ENCODE results near the gene KCNJ1.
A peak's percentile ranks its signal among the peaks of the same experiment; 100 is the strongest.

Gene KCNJ1

GRCh38 chr11:128908391-128909246 lies 41.5 kb upstream of the KCNJ1 start:
- no peaks in the 10 kb centered on the region for H3K9me3 ChIP-seq (ENCODE audit: insufficient read depth, low read depth, low read length)
- peaks cover 10% of the 10 kb centered on the region; the same call in 1 of the 2 replicates for H3K4me1 ChIP-seq (ENCODE audit: insufficient read depth, low read length)
- H3K4me3 ChIP-seq (ENCODE audit: low read length), result no peak overlapping the region
- H3K36me3 ChIP-seq (ENCODE audit: insufficient read depth, low read depth, low read length), result no peaks in the 10 kb centered on the region; the same call in 1 of the 2 replicates
- H3K27ac ChIP-seq (ENCODE audit: low read length), result no peak overlapping the region
- H3K27me3 ChIP-seq (ENCODE audit: insufficient read depth, low read length), result peaks cover 63% of the 10 kb centered on the region
- H3K9ac ChIP-seq (ENCODE audit: low read depth, low read length), result no peak overlapping the region

GRCh38 chr11:128907585-128907984 lies 40.5 kb upstream of the KCNJ1 start:
- Histone ChIP-seq H3K9me3 (ENCODE audit: insufficient read depth, low read depth, low read length) (no peaks in the 10 kb centered on the region), H3K4me3 (ENCODE audit: low read length) (no peak overlapping the region), H3K27ac (ENCODE audit: low read length) (no peak overlapping the region), H3K36me3 (ENCODE audit: insufficient read depth, low read depth, low read length) (no peaks in the 10 kb centered on the region; the same call in 1 of the 2 replicates), H3K27me3 (ENCODE audit: insufficient read depth, low read length) (peaks cover 73% of the 10 kb centered on the region), H3K4me1 (ENCODE audit: insufficient read depth, low read length) (peaks cover 10% of the 10 kb centered on the region; the same call in 1 of the 2 replicates), H3K9ac (ENCODE audit: low read depth, low read length) (no peak overlapping the region)

- Histone ChIP-seq H3K27me3 (ENCODE audit: insufficient read depth, low read length) (peaks cover 85% of the 10 kb centered on the region), H3K36me3 (ENCODE audit: insufficient read depth, low read depth, low read length) (no peaks in the 10 kb centered on the region), H3K4me3 (ENCODE audit: low read length) (peak overlapping the region; percentile 66), H3K4me1 (ENCODE audit: insufficient read depth, low read length) (peaks cover 10% of the 10 kb centered on the region; the same call in 1 of the 2 replicates), H3K9ac (ENCODE audit: low read depth, low read length) (no peak overlapping the region), H3K27ac (ENCODE audit: low read length) (no peak overlapping the region), H3K9me3 (ENCODE audit: insufficient read depth, low read depth, low read length) (no peaks in the 10 kb centered on the region)
Measured at GRCh38 chr11:128906185-128907050, 39.3 kb upstream of the KCNJ1 start.

- Histone ChIP-seq H3K4me1 (ENCODE audit: insufficient read depth, low read length) (peaks cover 10% of the 10 kb centered on the region; the same call in 1 of the 2 replicates), H3K9ac (ENCODE audit: low read depth, low read length) (no peak overlapping the region), H3K36me3 (ENCODE audit: insufficient read depth, low read depth, low read length) (no peaks in the 10 kb centered on the region), H3K4me3 (ENCODE audit: low read length) (peak overlapping the region; percentile 66), H3K27me3 (ENCODE audit: insufficient read depth, low read length) (peaks cover 93% of the 10 kb centered on the region), H3K9me3 (ENCODE audit: insufficient read depth, low read depth, low read length) (no peaks in the 10 kb centered on the region), H3K27ac (ENCODE audit: low read length) (no peak overlapping the region)
Measured at GRCh38 chr11:128905345-128906184, 38.5 kb upstream of the KCNJ1 start.

- no peaks in the 10 kb centered on the region for H3K36me3 ChIP-seq (ENCODE audit: insufficient read depth, low read depth, low read length)
- H3K9me3 ChIP-seq (ENCODE audit: insufficient read depth, low read depth, low read length), result no peaks in the 10 kb centered on the region
- H3K4me3 ChIP-seq (ENCODE audit: low read length), result peak overlapping the region; percentile 66
- no peak overlapping the region for H3K9ac ChIP-seq (ENCODE audit: low read depth, low read length)
- peaks cover 10% of the 10 kb centered on the region; the same call in 1 of the 2 replicates for H3K4me1 ChIP-seq (ENCODE audit: insufficient read depth, low read length)
- peaks cover 100% of the 10 kb centered on the region for H3K27me3 ChIP-seq (ENCODE audit: insufficient read depth, low read length)
- no peak overlapping the region for H3K27ac ChIP-seq (ENCODE audit: low read length)
Measured at GRCh38 chr11:128904656-128905344, 37.7 kb upstream of the KCNJ1 start.

GRCh38 chr11:128904303-128904655 lies 37.2 kb upstream of the KCNJ1 start:
- Histone ChIP-seq H3K9me3 (ENCODE audit: insufficient read depth, low read depth, low read length) (no peaks in the 10 kb centered on the region), H3K27me3 (ENCODE audit: insufficient read depth, low read length) (peaks cover 100% of the 10 kb centered on the region), H3K36me3 (ENCODE audit: insufficient read depth, low read depth, low read length) (no peaks in the 10 kb centered on the region), H3K27ac (ENCODE audit: low read length) (no peak overlapping the region), H3K9ac (ENCODE audit: low read depth, low read length) (no peak overlapping the region), H3K4me3 (ENCODE audit: low read length) (peak overlapping the region; percentile 66), H3K4me1 (ENCODE audit: insufficient read depth, low read length) (peaks cover 10% of the 10 kb centered on the region; the same call in 1 of the 2 replicates)

- Histone ChIP-seq H3K9me3 (ENCODE audit: insufficient read depth, low read depth, low read length) (no peaks in the 10 kb centered on the region), H3K27me3 (ENCODE audit: insufficient read depth, low read length) (peaks cover 100% of the 10 kb centered on the region), H3K27ac (ENCODE audit: low read length) (no peak overlapping the region), H3K4me3 (ENCODE audit: low read length) (peak overlapping the region; percentile 66; the same call in 1 of the 2 replicates), H3K4me1 (ENCODE audit: insufficient read depth, low read length) (peaks cover 10% of the 10 kb centered on the region; the same call in 1 of the 2 replicates), H3K36me3 (ENCODE audit: insufficient read depth, low read depth, low read length) (no peaks in the 10 kb centered on the region), H3K9ac (ENCODE audit: low read depth, low read length) (no peak overlapping the region)
Measured at GRCh38 chr11:128903248-128904061, 36.4 kb upstream of the KCNJ1 start.

GRCh38 chr11:128902515-128903066 lies 35.5 kb upstream of the KCNJ1 start:
- H3K36me3 ChIP-seq (ENCODE audit: insufficient read depth, low read depth, low read length), result no peaks in the 10 kb centered on the region
- H3K9me3 ChIP-seq (ENCODE audit: insufficient read depth, low read depth, low read length), result no peaks in the 10 kb centered on the region
- H3K27ac ChIP-seq (ENCODE audit: low read length), result no peak overlapping the region
- H3K9ac ChIP-seq (ENCODE audit: low read depth, low read length), result no peak overlapping the region
- peak overlapping the region; percentile 49; the same call in 1 of the 2 replicates for H3K4me3 ChIP-seq (ENCODE audit: low read length)
- peaks cover 10% of the 10 kb centered on the region; the same call in 1 of the 2 replicates for H3K4me1 ChIP-seq (ENCODE audit: insufficient read depth, low read length)
- peaks cover 100% of the 10 kb centered on the region for H3K27me3 ChIP-seq (ENCODE audit: insufficient read depth, low read length)

GRCh38 chr11:128901653-128902514 lies 34.8 kb upstream of the KCNJ1 start:
- no peak overlapping the region for H3K9ac ChIP-seq (ENCODE audit: low read depth, low read length)
- peaks cover 10% of the 10 kb centered on the region; the same call in 1 of the 2 replicates for H3K4me1 ChIP-seq (ENCODE audit: insufficient read depth, low read length)
- peak overlapping the region; percentile 49; the same call in 1 of the 2 replicates for H3K4me3 ChIP-seq (ENCODE audit: low read length)
- H3K36me3 ChIP-seq (ENCODE audit: insufficient read depth, low read depth, low read length), result no peaks in the 10 kb centered on the region
- H3K27ac ChIP-seq (ENCODE audit: low read length), result no peak overlapping the region
- peaks cover 96% of the 10 kb centered on the region for H3K27me3 ChIP-seq (ENCODE audit: insufficient read depth, low read length)
- no peaks in the 10 kb centered on the region for H3K9me3 ChIP-seq (ENCODE audit: insufficient read depth, low read depth, low read length)
